Measurements from ENCODE around the gene TEX35. TPM values are rescaled to one million over a fixed set of nuclear protein-coding genes. Genes with fewer than 3 reads are reported as not detected.

Gene TEX35
- total RNA-seq, 1 experiment from 2014 or later = not detected

DNA sequence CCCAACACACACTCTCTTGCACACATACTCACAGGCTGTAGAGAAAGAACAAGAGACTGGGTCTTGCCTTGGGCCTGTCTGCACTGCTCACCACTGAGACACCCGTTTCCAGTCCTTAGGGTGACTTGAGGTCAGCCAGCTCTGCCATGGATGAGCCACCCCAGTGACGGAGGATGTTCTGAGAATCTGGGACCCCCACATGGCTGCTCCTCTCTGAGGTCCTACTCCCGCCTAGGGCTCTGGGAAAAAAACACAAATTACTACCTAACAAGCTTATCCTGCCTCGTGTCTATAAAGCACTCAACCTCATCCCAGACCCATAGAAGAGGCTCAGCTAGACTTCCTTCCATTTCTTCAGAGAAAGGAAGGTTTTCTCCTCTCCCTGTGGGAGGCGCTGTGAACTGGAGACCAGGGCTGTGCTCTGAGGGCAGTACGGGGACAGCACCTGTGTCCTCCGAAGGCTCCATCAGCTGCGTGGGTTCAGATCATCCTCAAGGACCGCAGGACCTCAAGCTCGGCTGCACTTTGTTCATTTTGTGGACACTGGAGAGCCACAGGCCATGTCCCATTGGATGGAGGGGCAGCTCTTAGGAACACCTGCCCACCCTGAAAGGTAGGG, 11.9 kb upstream of the TEX35 start:
- intact Hi-C loops (cut with micrococcal nuclease) = loop anchor here (2.0 kb wide), 1 partner anchor 190 kb away; no protein-coding TSS in a partner anchor
- H3K27ac ChIP-seq (ENCODE audit: low read depth, low read length) = no peak overlapping the region
- peaks cover 0 to 7% of the 10 kb centered on the region in 2 experiments; a peak in 1 of 4 replicates for H3K4me1 ChIP-seq (ENCODE audit: control insufficient read depth in 1 of 2, insufficient read depth in 2 of 2, low read length in 2 of 2)
- peak overlapping the region; percentile 16 for H2AFZ ChIP-seq (ENCODE audit: low read depth, low read length, poor library complexity, severe bottlenecking)
- H3K9ac ChIP-seq (ENCODE audit: low read length) = no peak overlapping the region
- ChIA-PET RAD21 (ENCODE audit: low non-redundant PET in 1 of 2, low total read pairs in 2 of 2, uncharacterized antibody in 2 of 2, unreplicated experiment in 2 of 2) (interaction anchor here in 1 of 2 experiments (1.3 kb wide), 1 partner anchor 190 kb away, joined by 4 read pairs; no protein-coding TSS in a partner anchor), POLR2A (no interaction called here), CTCF (interaction anchor here (0.8 to 3.7 kb wide), 17 partner anchors 9 to 501 kb away, joined by 3 to 38 read pairs (median 3); partner anchors contain the start of gene TEX35)
- H3K27me3 ChIP-seq (ENCODE audit: insufficient read depth, low read length) = no peaks in the 10 kb centered on the region
- no peak for TF ChIP-seq JUND (IDR thresholded peaks at IDR 0.05)
- TF ChIP-seq, protein P1, sequence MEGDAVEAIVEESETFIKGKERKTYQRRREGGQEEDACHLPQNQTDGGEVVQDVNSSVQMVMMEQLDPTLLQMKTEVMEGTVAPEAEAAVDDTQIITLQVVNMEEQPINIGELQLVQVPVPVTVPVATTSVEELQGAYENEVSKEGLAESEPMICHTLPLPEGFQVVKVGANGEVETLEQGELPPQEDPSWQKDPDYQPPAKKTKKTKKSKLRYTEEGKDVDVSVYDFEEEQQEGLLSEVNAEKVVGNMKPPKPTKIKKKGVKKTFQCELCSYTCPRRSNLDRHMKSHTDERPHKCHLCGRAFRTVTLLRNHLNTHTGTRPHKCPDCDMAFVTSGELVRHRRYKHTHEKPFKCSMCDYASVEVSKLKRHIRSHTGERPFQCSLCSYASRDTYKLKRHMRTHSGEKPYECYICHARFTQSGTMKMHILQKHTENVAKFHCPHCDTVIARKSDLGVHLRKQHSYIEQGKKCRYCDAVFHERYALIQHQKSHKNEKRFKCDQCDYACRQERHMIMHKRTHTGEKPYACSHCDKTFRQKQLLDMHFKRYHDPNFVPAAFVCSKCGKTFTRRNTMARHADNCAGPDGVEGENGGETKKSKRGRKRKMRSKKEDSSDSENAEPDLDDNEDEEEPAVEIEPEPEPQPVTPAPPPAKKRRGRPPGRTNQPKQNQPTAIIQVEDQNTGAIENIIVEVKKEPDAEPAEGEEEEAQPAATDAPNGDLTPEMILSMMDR (IDR thresholded peaks at IDR 0.05 in 2 of 3, conservative IDR thresholded peaks at IDR 0.05 in 1 of 3; ENCODE audit: borderline replicate concordance in 1 of 3, insufficient read depth in 1 of 3, low read depth in 2 of 3, low read length in 2 of 3) = peak in 2 of 3 experiments; percentile 9 to 32; a peak in 2 of 6 replicates
- no peaks in the 10 kb centered on the region for H4K20me1 ChIP-seq (ENCODE audit: insufficient read depth)
- peak; percentile 49 for ATAC-seq
- BruUV-seq (replicated peaks) = no TSS peak
- no peaks in the 10 kb centered on the region for H3K9me3 ChIP-seq (ENCODE audit: control insufficient read depth in 1 of 2, insufficient read depth in 1 of 2, low read depth in 1 of 2, low read length in 2 of 2)
- H3K9me2 ChIP-seq (ENCODE audit: insufficient read depth) = no peaks in the 10 kb centered on the region
- no peaks in the 10 kb centered on the region for H3K79me2 ChIP-seq (ENCODE audit: insufficient read depth, low read length)
- DNase-seq (ENCODE audit: low read depth, low spot score) = no peak
- no peak overlapping the region for H3K4me3 ChIP-seq (replicated peaks in 1 of 2; ENCODE audit: low read depth in 1 of 2, low read length in 2 of 2)
- no peaks in the 10 kb centered on the region for H3K36me3 ChIP-seq (ENCODE audit: control insufficient read depth in 1 of 2, insufficient read depth in 2 of 2, low read length in 2 of 2)
- H3K4me2 ChIP-seq (ENCODE audit: low read length) = no peak overlapping the region

DNA sequence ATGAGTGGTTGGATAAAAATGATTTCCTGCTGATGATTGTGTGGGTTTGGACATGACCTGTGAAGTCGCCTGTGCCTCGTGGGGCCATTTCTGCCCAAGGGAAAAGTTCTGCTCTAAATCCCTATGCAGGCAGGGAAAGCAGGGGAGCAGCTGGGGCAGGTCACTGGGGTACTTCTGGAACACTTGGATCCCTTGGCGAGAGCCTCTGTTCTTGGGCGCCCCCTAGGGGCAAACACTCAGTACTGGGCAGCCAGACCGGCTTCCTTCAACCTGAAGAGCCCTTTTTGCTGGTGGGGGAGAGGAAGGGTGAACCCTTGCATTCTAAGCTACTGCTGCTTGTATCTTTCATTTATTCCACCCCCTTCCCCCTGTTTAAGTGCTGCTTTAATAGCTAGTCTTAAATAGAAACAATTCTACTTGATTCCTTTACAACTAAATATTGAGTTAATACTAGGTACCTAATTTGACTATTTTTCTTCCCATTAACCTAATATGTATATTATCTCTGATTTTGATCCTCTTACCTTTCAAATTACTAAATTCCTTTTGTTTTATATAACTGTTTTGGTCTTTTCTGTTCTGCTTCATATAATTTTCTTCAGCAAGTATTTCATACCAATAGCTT, 11.1 kb upstream of the TEX35 start:
- BruUV-seq (replicated peaks) = no TSS peak
- Histone ChIP-seq H3K9ac (ENCODE audit: low read length) (no peak overlapping the region), H3K4me1 (ENCODE audit: control insufficient read depth in 1 of 2, insufficient read depth in 2 of 2, low read length in 2 of 2) (peaks cover 0 to 7% of the 10 kb centered on the region in 2 experiments; a peak in 1 of 4 replicates), H2AFZ (ENCODE audit: low read depth, low read length, poor library complexity, severe bottlenecking) (no peak overlapping the region), H3K9me3 (ENCODE audit: control insufficient read depth in 1 of 2, insufficient read depth in 1 of 2, low read depth in 1 of 2, low read length in 2 of 2) (no peaks in the 10 kb centered on the region), H4K20me1 (ENCODE audit: insufficient read depth) (no peaks in the 10 kb centered on the region), H3K9me2 (ENCODE audit: insufficient read depth) (no peaks in the 10 kb centered on the region), H3K36me3 (ENCODE audit: control insufficient read depth in 1 of 2, insufficient read depth in 2 of 2, low read length in 2 of 2) (no peaks in the 10 kb centered on the region), H3K79me2 (ENCODE audit: insufficient read depth, low read length) (no peaks in the 10 kb centered on the region), H3K4me2 (ENCODE audit: low read length) (no peak overlapping the region), H3K27me3 (ENCODE audit: insufficient read depth, low read length) (no peaks in the 10 kb centered on the region), H3K4me3 (replicated peaks in 1 of 2; ENCODE audit: low read depth in 1 of 2, low read length in 2 of 2) (no peak overlapping the region), H3K27ac (ENCODE audit: low read depth, low read length) (no peak overlapping the region)
- ChIA-PET POLR2A (no interaction called here), CTCF (interaction anchor here (0.6 to 3.7 kb wide), 19 partner anchors 10 to 501 kb away, joined by 3 to 38 read pairs (median 3); partner anchors contain the start of gene TEX35), RAD21 (ENCODE audit: low non-redundant PET in 1 of 2, low total read pairs in 2 of 2, uncharacterized antibody in 2 of 2, unreplicated experiment in 2 of 2) (interaction anchor here in 1 of 2 experiments (1.3 kb wide), 1 partner anchor 191 kb away, joined by 4 read pairs; no protein-coding TSS in a partner anchor)
- intact Hi-C loops (cut with micrococcal nuclease) = loop anchor here (2.0 kb wide), 1 partner anchor 191 kb away; no protein-coding TSS in a partner anchor
- DNase-seq (ENCODE audit: low read depth, low spot score) = peak; percentile 48
- peak; percentile 91 for ATAC-seq
- peak; percentile 80 for TF ChIP-seq RAD21 (IDR thresholded peaks at IDR 0.05; ENCODE audit: low read depth)
- no peak for TF ChIP-seq TCF7L2 (IDR thresholded peaks at IDR 0.05; ENCODE audit: borderline replicate concordance, extremely low read depth, insufficient read depth, insufficient read length)
- TF ChIP-seq YY1 (IDR thresholded peaks at IDR 0.05; ENCODE audit: extremely low read depth, insufficient replicate concordance, low read depth, low read length) = no peak
- TF ChIP-seq, protein P1 (IDR thresholded peaks at IDR 0.05 in 2 of 3, conservative IDR thresholded peaks at IDR 0.05 in 1 of 3; ENCODE audit: borderline replicate concordance in 1 of 3, insufficient read depth in 1 of 3, low read depth in 2 of 3, low read length in 2 of 3) = peak; percentile 80 to 95 (median 85)
- no peak for TF ChIP-seq FOSL1 (IDR thresholded peaks at IDR 0.05; ENCODE audit: low read depth)
- TF ChIP-seq ZFX (IDR thresholded peaks at IDR 0.05) = no peak
